Measurements from ENCODE around the gene ARAP2.

The ARAP2 gene

GRCh38 chr4:36269101-36269500 lies 24.8 kb upstream of the ARAP2 start:
- no peak overlapping the region for H3K27ac ChIP-seq

GRCh38 chr4:36267486-36268268 lies 23.4 kb upstream of the ARAP2 start:
- TF ChIP-seq CTCF (IDR thresholded peaks at IDR 0.05; ENCODE audit: low read depth, low read length, missing control alignments), result no peak
- in situ Hi-C loops (cut with HindIII; ENCODE audit: low pct_ligation_motif_present, low sequenced_read_pairs), result no loop called here
- H3K27ac ChIP-seq, result no peak overlapping the region
- no peaks in the 10 kb centered on the region for H3K27me3 ChIP-seq (replicated peaks)
- no peak for DNase-seq
- H3K36me3 ChIP-seq (replicated peaks), result no peaks in the 10 kb centered on the region
- H3K4me3 ChIP-seq (ENCODE audit: low read depth, low read length), result no peak overlapping the region

More at GRCh38 chr4:36269101-36269500, 24.8 kb upstream of the ARAP2 start:
- in situ Hi-C loops (cut with HindIII; ENCODE audit: low pct_ligation_motif_present, low sequenced_read_pairs), result no loop called here
- no peaks in the 10 kb centered on the region for H3K27me3 ChIP-seq (replicated peaks)
- TF ChIP-seq CTCF (IDR thresholded peaks at IDR 0.05; ENCODE audit: low read depth, low read length, missing control alignments), result no peak
- no peak overlapping the region for H3K4me3 ChIP-seq (ENCODE audit: low read depth, low read length)
- no peaks in the 10 kb centered on the region for H3K36me3 ChIP-seq (replicated peaks)
- DNase-seq, result no peak

- DNase-seq, result no peak
- Histone ChIP-seq H3K27me3 (replicated peaks) (no peaks in the 10 kb centered on the region), H3K27ac (no peak overlapping the region), H3K4me3 (ENCODE audit: low read depth, low read length) (no peak overlapping the region), H3K36me3 (replicated peaks) (no peaks in the 10 kb centered on the region)
- in situ Hi-C loops (cut with HindIII; ENCODE audit: low pct_ligation_motif_present, low sequenced_read_pairs), result no loop called here
- no peak for TF ChIP-seq CTCF (IDR thresholded peaks at IDR 0.05; ENCODE audit: low read depth, low read length, missing control alignments)
Measured at GRCh38 chr4:36264207-36264826, 20.0 kb upstream of the ARAP2 start.

- Histone ChIP-seq H3K27me3 (replicated peaks) (no peaks in the 10 kb centered on the region), H3K27ac (no peak overlapping the region), H3K4me3 (ENCODE audit: low read depth, low read length) (no peak overlapping the region), H3K36me3 (replicated peaks) (no peaks in the 10 kb centered on the region)
- TF ChIP-seq CTCF (IDR thresholded peaks at IDR 0.05; ENCODE audit: low read depth, low read length, missing control alignments), result no peak
- DNase-seq, result no peak
- in situ Hi-C loops (cut with HindIII; ENCODE audit: low pct_ligation_motif_present, low sequenced_read_pairs), result no loop called here
Measured at GRCh38 chr4:36260731-36261130, 16.4 kb upstream of the ARAP2 start.

GRCh38 chr4:36256398-36256891 lies 12.1 kb upstream of the ARAP2 start:
- no peaks in the 10 kb centered on the region for H3K27me3 ChIP-seq (replicated peaks)
- H3K36me3 ChIP-seq (replicated peaks), result no peaks in the 10 kb centered on the region
- no peak overlapping the region for H3K4me3 ChIP-seq (ENCODE audit: low read depth, low read length)
- in situ Hi-C loops (cut with HindIII; ENCODE audit: low pct_ligation_motif_present, low sequenced_read_pairs), result no loop called here
- no peak for DNase-seq
- no peak overlapping the region for H3K27ac ChIP-seq
- TF ChIP-seq CTCF (IDR thresholded peaks at IDR 0.05; ENCODE audit: low read depth, low read length, missing control alignments), result no peak

Measured in brain microvascular endothelial cell (primary cell).